Calu3 (cell line): ENCODE measurements around the gene MED22. TPM values are rescaled to one million over a fixed set of nuclear protein-coding genes. Genes with fewer than 3 reads are reported as not detected.
A peak's percentile ranks its signal among the peaks of the same experiment; 100 is the strongest.

ENCODE experiments used
- Bru-seq: library from RNA; stranded (reverse); fragments of 400-500 nt; gene quantifications from one replicate; lab custom pipeline; 2021; lab: Mats Ljungman, UMichigan
- BruChase-seq, 2 experiments: library from RNA; stranded (reverse); fragments of 400-500 nt; gene quantifications; one replicate each; lab custom pipeline; 2021; lab: Mats Ljungman, UMichigan
- BruUV-seq: library from RNA; stranded (reverse); fragments of 400-500 nt; replicated peaks from 2 replicates; lab custom pipeline; 2021; lab: Mats Ljungman, UMichigan
- CTCF ChIA-PET: fragments of 300-600 bp; sonication (Branson Sonifier 250); formaldehyde crosslinking; loops from one replicate; lab custom pipeline; 2022; ENCODE audit warnings: antibody characterized with exemption; lab: Charles Lee
- DNase-seq: peaks from one replicate; pipeline ENCODE4 v3.0.0; 2022
- H3K27ac Mint-ChIP-seq: one replicate; pipeline ENCODE4 v1.8.0; 2022; ENCODE audit warnings: mixed read lengths; ENCODE audit not compliant: unreplicated experiment
- H3K27me3 Mint-ChIP-seq: one replicate; pipeline ENCODE4 v1.8.0; 2022; ENCODE audit warnings: mixed read lengths; ENCODE audit not compliant: unreplicated experiment
- H3K36me3 Mint-ChIP-seq: one replicate; pipeline ENCODE4 v1.8.0; 2022; ENCODE audit warnings: mild to moderate bottlenecking, moderate library complexity, mixed read lengths; ENCODE audit not compliant: insufficient read depth, unreplicated experiment
- H3K4me1 Mint-ChIP-seq: one replicate; pipeline ENCODE4 v1.8.0; 2022; ENCODE audit warnings: mild to moderate bottlenecking, low read depth, mixed read lengths; ENCODE audit not compliant: unreplicated experiment
- H3K4me3 Mint-ChIP-seq: one replicate; pipeline ENCODE4 v1.8.0; 2022; ENCODE audit warnings: mild to moderate bottlenecking, low read depth, moderate library complexity, mixed read lengths; ENCODE audit not compliant: unreplicated experiment
- H3K9me3 Mint-ChIP-seq: one replicate; pipeline ENCODE4 v1.8.0; 2022; ENCODE audit warnings: low read depth, mixed read lengths; ENCODE audit not compliant: unreplicated experiment
- intact Hi-C: fragments of 100-400 bp; cut with micrococcal nuclease; formaldehyde crosslinking; loops from one replicate; pipeline ENCODE4 v1.10.0; 2022; ENCODE audit not compliant: unreplicated experiment
- long read RNA-seq: library from polyadenylated mRNA; stranded (forward); transcript quantifications from one replicate; pipeline ENCODE4 v2.0.0, GENCODE V29; 2022
- total RNA-seq: library from RNA; stranded (reverse); gene quantifications from 2 replicates; pipeline ENCODE4 v1.2.3, GENCODE V29; 2022
- TF ChIP-seq, protein P1 (sequence below): fragments of 200-600 bp; IDR thresholded peaks from one replicate; pipeline ENCODE4 v1.8.0; 2022; ENCODE audit warnings: antibody characterized with exemption; ENCODE audit not compliant: unreplicated experiment

MED22 gene
- total RNA-seq (24.4 and 27.6 TPM in 2 replicates), Bru-seq, nascent RNA (percentile 58 among the genes with signal in this experiment), BruChase-seq, experiment 1, labeled RNA remaining after a 6-hour chase (percentile 73 among the genes with signal in this experiment), BruChase-seq, experiment 2, labeled RNA remaining after a 2-hour chase (percentile 74 among the genes with signal in this experiment)
- long read RNA-seq, transcript MED22-204 (4 exons, 561 nt): minor isoform, 5 of 29 reads
- long read RNA-seq, transcript MED22-209 (4 exons, 3,867 nt): major isoform, 10 of 29 reads
- long read RNA-seq, partial matches to known transcripts: 0 of 29 reads
- long read RNA-seq, other reads (novel, unspliced or antisense): 14 of 29 reads

DNA sequence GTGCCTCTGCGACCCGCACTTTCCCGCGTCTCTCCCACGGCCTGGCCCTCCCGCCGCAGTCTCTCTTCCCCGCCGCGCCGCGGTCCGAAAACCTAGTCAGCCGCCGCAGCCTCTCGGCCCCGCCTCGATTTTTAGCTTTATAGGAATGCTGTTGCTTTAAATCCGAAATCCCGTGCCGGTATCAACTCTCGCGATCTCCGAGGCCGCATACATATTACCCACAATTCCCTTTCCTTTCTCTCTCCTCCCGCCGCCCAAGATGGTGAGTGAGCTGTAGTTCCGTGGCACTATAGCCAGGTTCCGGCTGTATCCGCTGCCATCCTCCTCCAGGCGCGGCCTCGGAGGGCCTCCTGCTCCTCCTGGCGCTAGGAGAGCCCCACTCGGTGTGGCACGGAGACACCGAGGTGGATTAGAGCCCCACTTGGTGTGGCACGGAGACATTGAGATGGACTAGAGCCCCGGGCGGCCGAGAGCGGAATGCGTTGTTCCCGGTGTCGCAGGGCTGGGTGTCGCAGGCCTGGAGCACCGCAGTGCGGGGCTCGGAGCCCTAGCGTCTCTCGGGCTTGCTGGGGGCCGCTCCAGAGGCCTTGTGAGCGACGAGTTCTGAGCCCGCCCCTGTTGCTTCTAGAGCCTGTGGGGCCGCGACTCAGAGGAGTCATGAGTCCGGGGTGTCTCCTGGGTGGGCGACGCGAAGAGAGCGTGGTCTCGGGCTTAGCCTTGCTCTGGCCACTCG is at the start of gene MED22, which contains the start of gene RPL7A:
Gene MED22 (minus strand): TSS at position 147 of the 733 bp plus-strand sequence. CDS start 1,469 bp downstream, outside the sequence.
Gene RPL7A (plus strand): TSS at position 234 of the 733 bp plus-strand sequence. CDS start 26 bp downstream, at position 260.
- Mint-ChIP-seq H3K4me1 (peaks cover 9% of the 10 kb centered on the region), H3K27ac (peak within 1 kb of the TSS; percentile 92), H3K9me3 (no peaks in the 10 kb centered on the region), H3K4me3 (peak within 1 kb of the TSS; percentile 82), H3K27me3 (no peaks in the 10 kb centered on the region), H3K36me3 (peaks cover 58% of the 10 kb centered on the region)
- TF ChIP-seq, protein P1, sequence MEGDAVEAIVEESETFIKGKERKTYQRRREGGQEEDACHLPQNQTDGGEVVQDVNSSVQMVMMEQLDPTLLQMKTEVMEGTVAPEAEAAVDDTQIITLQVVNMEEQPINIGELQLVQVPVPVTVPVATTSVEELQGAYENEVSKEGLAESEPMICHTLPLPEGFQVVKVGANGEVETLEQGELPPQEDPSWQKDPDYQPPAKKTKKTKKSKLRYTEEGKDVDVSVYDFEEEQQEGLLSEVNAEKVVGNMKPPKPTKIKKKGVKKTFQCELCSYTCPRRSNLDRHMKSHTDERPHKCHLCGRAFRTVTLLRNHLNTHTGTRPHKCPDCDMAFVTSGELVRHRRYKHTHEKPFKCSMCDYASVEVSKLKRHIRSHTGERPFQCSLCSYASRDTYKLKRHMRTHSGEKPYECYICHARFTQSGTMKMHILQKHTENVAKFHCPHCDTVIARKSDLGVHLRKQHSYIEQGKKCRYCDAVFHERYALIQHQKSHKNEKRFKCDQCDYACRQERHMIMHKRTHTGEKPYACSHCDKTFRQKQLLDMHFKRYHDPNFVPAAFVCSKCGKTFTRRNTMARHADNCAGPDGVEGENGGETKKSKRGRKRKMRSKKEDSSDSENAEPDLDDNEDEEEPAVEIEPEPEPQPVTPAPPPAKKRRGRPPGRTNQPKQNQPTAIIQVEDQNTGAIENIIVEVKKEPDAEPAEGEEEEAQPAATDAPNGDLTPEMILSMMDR: no peak
- intact Hi-C loops: loop anchor here (10.0 kb wide), 1 partner anchor 57 kb away; no protein-coding TSS in a partner anchor
- BruUV-seq: no TSS peak
- DNase-seq: peak; percentile 81
- CTCF ChIA-PET: interaction anchor here (0.7 to 1.0 kb wide), 2 partner anchors 155 to 162 kb away, joined by 3 read pairs; no protein-coding TSS in a partner anchor

DNA sequence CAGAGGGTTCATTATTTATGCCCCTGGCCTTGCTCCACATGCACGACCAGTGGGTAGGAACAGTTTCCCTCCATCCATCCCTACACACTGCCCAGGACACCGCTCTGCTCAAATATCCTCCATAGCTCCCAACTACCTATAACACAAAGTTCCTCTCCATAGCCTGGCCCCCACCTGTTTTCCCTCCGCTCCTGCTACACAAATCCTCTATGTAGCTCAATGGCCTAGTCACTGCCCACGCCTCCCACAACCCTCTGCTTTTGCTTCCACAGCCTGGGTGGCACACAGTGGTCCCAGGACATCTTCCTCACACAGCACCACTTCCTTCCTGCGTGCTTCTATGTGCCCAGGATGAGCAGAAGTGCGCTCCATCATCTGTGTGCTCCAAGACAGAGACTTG is 49.4 kb upstream of the MED22 start:
- H3K27me3 Mint-ChIP-seq: peaks cover 39% of the 10 kb centered on the region
- no peaks in the 10 kb centered on the region for H3K9me3 Mint-ChIP-seq
- H3K27ac Mint-ChIP-seq: no peak overlapping the region
- no peak overlapping the region for H3K4me3 Mint-ChIP-seq
- no peak for DNase-seq
- BruUV-seq: no TSS peak
- TF ChIP-seq, protein P1: no peak
- H3K36me3 Mint-ChIP-seq: peaks cover 5% of the 10 kb centered on the region
- no peaks in the 10 kb centered on the region for H3K4me1 Mint-ChIP-seq
- CTCF ChIA-PET: no interaction called here
- intact Hi-C loops: no loop called here

DNA sequence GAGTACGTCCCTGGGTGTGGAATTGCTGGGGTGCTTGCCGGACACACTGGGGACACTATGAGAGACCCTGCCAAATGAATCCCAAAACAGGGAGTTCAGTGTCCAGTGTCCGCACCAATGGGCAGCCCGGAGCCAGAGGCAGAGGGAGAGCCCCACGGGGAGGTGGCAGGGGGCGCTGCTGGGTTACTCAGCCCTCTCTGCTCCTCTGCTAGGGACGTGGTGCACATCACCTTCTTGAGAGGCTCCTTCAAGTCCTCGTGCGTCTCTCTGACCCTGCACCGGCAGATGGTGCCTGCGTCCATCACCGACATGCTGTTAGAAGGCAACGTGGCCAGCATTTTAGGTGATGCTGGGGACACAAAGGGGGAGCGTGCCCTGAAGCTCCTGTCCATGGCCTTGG is 49.0 kb upstream of the MED22 start:
- BruUV-seq: no TSS peak
- DNase-seq: no peak
- CTCF ChIA-PET: no interaction called here
- intact Hi-C loops: no loop called here
- Mint-ChIP-seq H3K4me3 (no peak overlapping the region), H3K36me3 (peaks cover 5% of the 10 kb centered on the region), H3K9me3 (no peaks in the 10 kb centered on the region), H3K27ac (no peak overlapping the region), H3K4me1 (no peaks in the 10 kb centered on the region), H3K27me3 (peaks cover 39% of the 10 kb centered on the region)
- TF ChIP-seq, protein P1: no peak

DNA sequence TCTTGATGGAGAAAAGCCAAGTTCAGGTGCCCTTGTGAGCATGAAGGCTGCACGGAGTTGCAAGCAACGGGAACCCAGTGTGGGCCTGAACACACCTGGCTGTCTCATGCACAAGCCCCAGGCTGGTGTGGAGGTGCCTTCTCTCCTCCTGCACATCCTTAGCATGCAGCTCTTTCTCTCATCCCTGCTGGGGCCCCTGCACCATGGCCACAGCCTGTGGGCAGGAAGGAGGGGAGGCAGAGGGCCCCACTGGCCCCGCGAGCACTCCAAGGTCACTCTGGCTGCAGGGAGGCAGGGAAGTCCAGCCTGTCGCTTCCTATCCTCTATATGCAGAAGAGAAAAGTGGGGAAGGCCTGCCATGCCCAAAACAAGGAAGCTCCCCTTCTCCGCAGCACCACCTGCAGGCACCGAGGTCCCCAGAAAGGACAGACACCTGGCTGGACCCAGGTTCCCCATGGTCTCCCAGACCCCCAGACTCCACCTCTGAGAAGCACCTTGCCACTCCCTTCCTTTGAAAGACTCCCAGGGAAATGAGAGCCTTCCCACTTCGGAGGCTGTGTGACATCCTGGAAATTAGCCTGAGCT is 46.8 kb upstream of the MED22 start:
- Mint-ChIP-seq H3K4me3 (no peak overlapping the region), H3K9me3 (no peaks in the 10 kb centered on the region), H3K4me1 (no peaks in the 10 kb centered on the region), H3K27ac (no peak overlapping the region), H3K36me3 (no peaks in the 10 kb centered on the region), H3K27me3 (peaks cover 56% of the 10 kb centered on the region)
- TF ChIP-seq, protein P1: no peak
- DNase-seq: no peak
- no TSS peak for BruUV-seq
- CTCF ChIA-PET: no interaction called here
- intact Hi-C loops: no loop called here
